Measurements from ENCODE around the gene SUFU.

SUFU gene

DNA sequence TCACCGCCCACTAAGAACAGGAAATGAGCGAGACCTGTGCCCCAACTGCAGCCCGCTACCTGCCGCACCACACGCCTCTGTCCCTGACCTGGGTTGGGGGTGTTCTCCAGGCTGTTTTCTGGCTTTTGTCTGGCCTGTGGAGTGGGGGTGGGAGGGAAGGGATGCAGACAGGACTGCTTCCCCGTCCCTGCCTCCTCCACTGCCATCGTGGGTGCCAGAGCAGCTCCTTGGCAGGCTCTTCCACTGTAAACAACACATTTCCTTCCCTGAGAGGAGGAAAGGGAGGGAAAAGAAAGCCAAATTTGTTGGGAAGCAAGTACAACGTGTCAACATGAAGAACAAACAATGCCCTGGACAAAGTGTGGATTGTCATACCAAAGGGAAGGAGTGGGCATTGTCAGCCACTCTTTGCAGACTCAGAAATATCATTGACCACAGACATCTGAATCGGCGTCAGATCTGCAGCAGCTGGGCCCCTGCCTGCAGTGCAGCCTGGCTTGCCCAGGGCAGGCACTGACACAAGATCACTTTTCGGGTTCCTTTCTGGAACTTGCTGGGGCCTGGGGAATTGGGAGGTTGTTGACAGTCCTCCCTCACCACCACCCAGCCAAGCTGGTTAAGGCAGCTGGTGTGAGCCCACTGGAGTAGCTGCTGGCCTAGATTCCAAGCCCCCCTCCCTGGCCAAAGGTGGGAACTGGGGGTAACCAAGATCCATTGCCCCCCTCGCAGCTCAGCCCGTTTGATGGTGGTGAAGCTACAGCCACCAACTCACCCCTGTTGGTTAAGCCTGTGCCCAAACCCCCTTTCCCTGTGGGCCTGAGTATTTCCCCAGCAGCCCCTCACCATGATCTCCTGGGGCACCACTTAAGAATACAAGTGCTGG is 117.9 kb downstream of the SUFU start:
- DNase-seq: peak; percentile 22

GRCh38 chr10:102624094-102624493 is 120.3 kb downstream of the SUFU start:
- no peak for DNase-seq

GRCh38 chr10:102624751-102625645 is 121.2 kb downstream of the SUFU start:
- DNase-seq: no peak

DNA sequence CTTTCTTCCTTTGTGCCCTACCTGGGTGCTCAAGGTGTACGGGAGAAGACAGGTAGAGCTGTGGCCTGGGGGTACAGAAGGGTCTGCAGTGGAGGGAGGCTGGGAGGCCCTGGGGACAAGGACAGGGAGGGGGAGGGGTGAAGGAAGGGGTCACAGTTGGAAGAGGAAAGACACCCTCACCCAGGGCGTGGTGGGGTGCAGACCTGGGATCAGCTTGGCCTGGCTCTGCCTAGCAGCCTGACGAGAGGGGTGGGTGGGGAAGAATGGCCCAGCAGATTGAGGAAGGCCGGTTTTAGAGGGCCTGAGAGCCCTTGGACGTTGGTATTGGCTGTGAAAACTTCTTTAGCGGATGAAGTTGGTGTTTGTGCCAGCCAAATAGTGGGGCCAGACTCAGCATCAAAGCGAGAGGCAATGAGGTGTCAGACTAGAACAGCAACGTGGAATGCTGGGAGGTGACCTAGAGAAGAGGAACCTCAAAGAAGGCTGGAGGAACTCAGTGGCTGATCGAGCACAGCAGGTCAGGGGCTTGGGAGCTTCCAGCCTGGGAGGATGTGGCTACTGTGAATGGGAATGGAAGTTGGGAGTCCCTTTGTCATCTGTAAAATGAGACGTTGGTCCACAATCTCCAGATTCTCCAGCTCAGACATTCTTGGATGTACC is 122.4 kb downstream of the SUFU start:
- no peak for DNase-seq

DNA sequence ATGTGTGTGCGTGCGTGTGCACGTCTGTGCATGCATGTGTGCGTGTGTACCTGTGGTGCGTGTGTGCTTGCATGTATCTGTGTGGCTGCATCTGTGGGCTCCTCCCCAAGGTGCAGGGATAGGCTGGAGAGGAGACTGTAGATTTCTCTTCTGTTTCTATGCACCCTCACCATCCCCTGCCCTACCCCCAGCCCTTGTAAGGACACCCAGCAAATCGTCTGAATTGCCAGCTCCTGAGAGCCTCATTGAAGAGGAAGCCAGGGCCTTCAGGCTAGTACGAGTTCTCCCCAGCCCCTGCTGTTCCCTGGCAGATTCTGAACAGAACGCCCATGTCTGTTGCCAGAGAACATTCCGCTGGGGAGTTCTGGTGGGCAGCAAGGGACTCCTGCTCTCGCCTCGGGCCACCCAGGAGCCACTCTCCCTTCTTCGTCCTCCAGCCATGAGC is 123.5 kb downstream of the SUFU start:
- no peak for DNase-seq

- DNase-seq: no peak
Observed at GRCh38 chr10:102627736-102628293, 124.0 kb downstream of the SUFU start.

DNA sequence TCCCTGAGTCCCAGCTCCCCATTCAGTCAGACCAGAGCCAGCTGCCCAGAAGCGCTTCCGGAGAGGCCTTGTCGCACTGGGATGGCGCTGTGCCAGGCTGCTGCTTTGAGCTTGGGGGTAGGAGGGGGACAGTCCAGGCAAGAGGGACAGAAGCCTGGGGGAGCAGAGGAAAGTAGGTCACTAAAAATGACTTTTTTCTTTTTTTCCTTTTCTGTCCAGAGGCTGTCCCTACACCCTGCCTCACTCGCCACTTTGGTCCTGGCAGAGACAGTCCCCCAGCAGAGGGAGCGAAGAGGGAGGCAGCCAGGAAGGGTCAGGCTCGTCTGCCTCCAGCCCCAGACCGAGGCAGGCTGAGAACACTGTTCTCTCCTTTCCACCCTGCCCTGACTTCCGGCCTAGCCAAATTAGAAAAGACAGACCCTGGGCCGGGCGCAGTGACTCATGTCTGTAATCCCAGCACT is 124.7 kb downstream of the SUFU start:
- no peak for DNase-seq

- DNase-seq: no peak
Observed at GRCh38 chr10:102629661-102630614, 126.2 kb downstream of the SUFU start.

GRCh38 chr10:102630663-102631062 is 126.9 kb downstream of the SUFU start:
- no peak for DNase-seq

- no peak for DNase-seq
Observed at GRCh38 chr10:102631525-102632393, 128.0 kb downstream of the SUFU start.

DNA sequence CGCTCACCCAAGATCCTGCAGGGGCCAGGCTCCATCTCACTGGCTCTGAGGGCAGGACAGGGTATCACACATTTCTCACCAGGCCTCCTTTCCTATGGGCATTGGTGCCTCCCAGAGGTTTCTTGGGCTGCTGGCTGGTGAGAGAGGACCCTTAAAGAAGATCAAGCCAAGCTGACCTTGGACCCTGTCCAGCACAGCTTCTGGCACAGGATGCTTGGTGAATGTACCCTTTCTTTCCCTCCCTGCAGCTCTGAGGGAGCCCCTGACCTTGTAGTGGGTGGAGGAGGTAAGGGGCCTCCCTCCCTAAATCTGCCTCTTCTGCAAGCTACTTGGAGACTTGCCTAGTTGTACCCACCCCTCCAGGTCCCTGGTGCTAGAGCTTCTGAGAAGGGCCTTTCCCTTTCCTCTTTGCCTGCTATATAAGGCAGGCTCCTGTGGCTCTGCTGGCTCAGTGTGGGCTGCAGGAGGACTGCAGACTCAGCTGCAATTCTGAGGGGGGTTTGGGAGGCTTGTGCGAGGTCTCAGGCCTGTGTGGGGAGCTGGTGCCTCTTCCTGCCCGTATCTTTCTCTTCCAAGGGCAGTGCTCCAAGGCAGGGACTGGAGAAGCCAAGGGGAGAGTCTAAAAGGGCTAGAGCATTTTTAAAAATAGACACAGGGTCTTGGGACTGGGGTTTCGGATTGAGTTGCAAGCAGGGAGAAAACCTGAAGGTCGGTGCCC is 128.8 kb downstream of the SUFU start:
- DNase-seq: no peak

GRCh38 chr10:102633287-102633686 is 129.5 kb downstream of the SUFU start:
- peak; percentile 61 for DNase-seq

DNA sequence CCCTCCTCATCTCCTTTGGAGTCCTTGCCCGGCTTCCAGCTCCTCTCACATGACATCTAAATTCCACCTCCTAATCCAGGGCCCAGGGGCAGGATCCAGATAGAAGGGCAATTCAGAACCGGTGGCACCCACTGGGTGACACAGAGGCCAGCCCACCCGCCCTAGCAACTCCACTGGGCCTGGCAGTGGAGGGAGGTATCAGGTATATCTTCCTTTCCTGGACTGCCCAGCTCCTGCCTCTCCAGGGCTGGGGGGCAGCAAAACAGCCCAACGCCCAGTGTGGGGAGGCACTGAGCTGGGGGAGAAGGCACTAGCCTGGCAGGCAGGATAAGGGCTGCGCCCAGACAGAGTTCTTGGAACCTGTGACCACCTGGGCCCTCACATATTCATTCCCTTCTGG is 130.1 kb downstream of the SUFU start:
- DNase-seq: no peak

GRCh38 chr10:102634686-102635085 is 130.9 kb downstream of the SUFU start:
- DNase-seq: no peak

GRCh38 chr10:102635377-102635776 is 131.6 kb downstream of the SUFU start:
- DNase-seq: peak; percentile 43

- no peak for DNase-seq
Observed at GRCh38 chr10:102639537-102639936, 135.8 kb downstream of the SUFU start.

GRCh38 chr10:102641402-102641801 is 137.6 kb downstream of the SUFU start:
- DNase-seq: no peak

DNA sequence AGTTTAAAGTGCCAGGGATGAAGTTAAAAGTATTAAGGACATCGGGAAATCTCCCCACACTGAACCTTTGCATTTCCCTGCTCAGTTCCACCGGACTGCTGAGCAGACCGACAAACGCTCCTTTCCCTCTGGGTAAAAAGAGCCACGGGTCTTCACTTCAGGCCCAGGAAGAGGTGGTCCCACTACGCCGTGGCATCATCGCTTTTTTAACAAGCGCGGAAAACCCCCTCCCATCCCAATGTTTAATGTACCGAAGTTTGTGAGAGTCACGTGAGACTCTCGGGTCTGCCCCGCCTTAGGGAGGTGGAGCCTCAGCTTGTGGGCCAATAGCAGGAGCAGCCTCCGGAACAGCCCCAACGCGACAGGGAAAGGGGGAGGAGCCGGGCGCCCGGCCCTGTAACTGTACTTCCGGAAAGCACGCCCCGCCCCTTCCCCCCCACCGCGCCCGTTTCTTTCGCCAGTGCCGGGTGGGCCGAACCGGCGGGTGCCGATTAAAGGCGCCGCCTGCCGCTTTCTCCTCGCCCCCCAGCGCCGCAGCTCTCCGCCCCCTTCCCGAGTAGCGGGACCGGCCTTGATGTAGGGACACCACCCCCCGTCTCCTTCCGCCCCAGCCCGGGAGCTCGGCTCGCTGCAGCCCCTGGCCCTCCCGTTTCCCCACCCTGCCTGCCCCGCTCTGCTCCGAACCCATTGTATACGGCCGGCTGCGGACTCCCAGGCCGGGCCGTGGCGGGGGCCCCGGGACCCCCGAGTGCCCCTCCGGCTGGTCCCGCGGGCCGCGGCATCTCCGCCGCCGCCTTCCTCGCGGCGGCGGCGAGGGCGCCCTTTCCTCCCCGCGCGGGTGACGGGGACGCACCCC is 138.3 kb downstream of the SUFU start:
- peak; percentile 100 for DNase-seq

Measured in CD4-positive, alpha-beta T cell treated with Interleukin-6 for 4 hours (primary cell).